Mesodermal cell (in vitro differentiated cells): ENCODE results near the gene ZNHIT6.
A peak's percentile ranks its signal among the peaks of the same experiment; 100 is the strongest.

ENCODE experiments used
- H3K27ac ChIP-seq: 2 replicates; pipeline ENCODE4 v1.7.0; 2013; ENCODE audit warnings: mild to moderate bottlenecking, low read depth, low read length, moderate library complexity; ENCODE audit not compliant: severe bottlenecking
- H3K36me3 ChIP-seq: 2 replicates; pipeline ENCODE4 v1.7.1; 2013; ENCODE audit warnings: mild to moderate bottlenecking, low read length, moderate library complexity; ENCODE audit not compliant: control insufficient read depth, insufficient read depth
- H3K4me1 ChIP-seq: one replicate; pipeline ENCODE4 v1.7.1; 2013; ENCODE audit warnings: mild to moderate bottlenecking, low read length; ENCODE audit not compliant: insufficient read depth, control insufficient read depth, poor library complexity, severe bottlenecking
- H3K4me3 ChIP-seq: 2 replicates; pipeline ENCODE4 v1.7.0; 2013; ENCODE audit warnings: low read length, control low read depth, mild to moderate bottlenecking; ENCODE audit not compliant: insufficient read depth, poor library complexity, severe bottlenecking; ENCODE audit errors: extremely low read depth
- H3K9me3 ChIP-seq: 2 replicates; pipeline ENCODE4 v1.7.1; 2013; ENCODE audit warnings: mild to moderate bottlenecking, low read length, moderate library complexity; ENCODE audit not compliant: control insufficient read depth
- WGBS, 2 experiments: methylation state at CpG; one replicate each; pipeline ENCODE4 v1.1.5; 2013; ENCODE audit warnings: missing lambda C conversion rate in 2 of 2; ENCODE audit not compliant: insufficient coverage in 2 of 2; 5-methylcytosine and 5-hydroxymethylcytosine counted together

ZNHIT6 gene

GRCh38 chr1:85705940-85706339 lies 2.3 kb downstream of the ZNHIT6 start:
- Histone ChIP-seq H3K4me3 (no peak overlapping the region), H3K36me3 (peaks cover 41% of the 10 kb centered on the region), H3K4me1 (peaks cover 3% of the 10 kb centered on the region), H3K9me3 (no peaks in the 10 kb centered on the region), H3K27ac (no peak overlapping the region)
- 100% methylated on average over 1 of the region's 3 CpGs for WGBS, 2 experiments

GRCh38 chr1:85700422-85700821 lies 7.8 kb downstream of the ZNHIT6 start:
- H3K4me1 ChIP-seq: no peaks in the 10 kb centered on the region

DNA sequence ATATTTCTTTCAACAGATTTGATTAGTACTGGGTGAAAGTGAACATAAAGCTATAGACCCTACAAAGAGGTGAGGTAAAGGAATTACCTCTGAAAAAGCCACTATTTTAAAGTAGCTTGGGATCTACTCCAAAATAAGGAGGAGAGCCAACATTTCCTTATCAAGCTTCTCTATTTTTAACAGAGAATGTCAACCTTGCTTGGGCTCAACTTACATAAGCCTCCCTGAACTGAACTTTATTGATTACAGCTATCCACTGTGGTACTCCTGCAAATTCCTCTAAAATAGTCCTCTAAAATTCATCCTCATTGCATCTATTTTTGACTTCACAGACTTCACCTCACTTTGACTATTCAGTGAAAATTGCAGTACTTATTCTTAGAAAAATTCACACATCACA lies 10.3 kb downstream of the ZNHIT6 start:
- Histone ChIP-seq H3K9me3 (no peaks in the 10 kb centered on the region), H3K36me3 (peaks cover 29% of the 10 kb centered on the region), H3K4me1 (no peaks in the 10 kb centered on the region), H3K27ac (no peak overlapping the region), H3K4me3 (no peak overlapping the region)

More at GRCh38 chr1:85700422-85700821, 7.8 kb downstream of the ZNHIT6 start:
- Histone ChIP-seq H3K27ac (no peak overlapping the region), H3K9me3 (no peaks in the 10 kb centered on the region), H3K4me3 (no peak overlapping the region), H3K36me3 (peaks cover 42% of the 10 kb centered on the region)
- 86% methylated on average over 1 of the region's 4 CpGs for WGBS, 2 experiments

DNA sequence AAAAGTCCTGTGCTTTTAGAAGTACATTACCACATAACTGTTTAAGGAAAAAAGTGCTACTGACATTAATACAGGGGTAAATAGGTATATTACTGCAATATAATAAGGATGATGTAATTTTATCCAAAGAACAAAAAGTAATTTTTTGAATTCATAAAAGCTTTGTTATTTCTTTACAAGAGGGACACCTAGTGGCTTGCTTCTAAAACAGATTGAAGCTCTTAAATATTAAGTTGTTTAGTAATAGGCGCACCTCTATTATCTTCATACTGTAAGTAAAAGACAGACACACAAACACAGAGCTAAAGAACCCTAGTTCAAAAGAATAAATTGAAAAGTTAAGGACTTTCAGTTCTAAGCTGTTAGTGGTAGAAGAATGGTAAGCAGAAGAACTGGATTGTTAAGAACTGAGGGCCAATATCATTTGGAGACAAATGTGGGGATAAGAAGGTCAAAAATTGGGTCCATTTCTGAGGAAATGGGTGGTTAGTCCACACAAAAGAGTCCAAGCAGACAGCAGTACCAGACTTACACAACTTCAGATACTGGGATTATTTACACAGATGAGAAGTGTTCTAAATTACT lies 15.4 kb downstream of the ZNHIT6 start:
- WGBS, 2 experiments: no CpG with 5 or more reads among the region's 1 CpG
- peaks cover 21% of the 10 kb centered on the region for H3K36me3 ChIP-seq
- no peak overlapping the region for H3K4me3 ChIP-seq
- no peaks in the 10 kb centered on the region for H3K4me1 ChIP-seq
- H3K9me3 ChIP-seq: no peaks in the 10 kb centered on the region
- H3K27ac ChIP-seq: no peak overlapping the region

DNA sequence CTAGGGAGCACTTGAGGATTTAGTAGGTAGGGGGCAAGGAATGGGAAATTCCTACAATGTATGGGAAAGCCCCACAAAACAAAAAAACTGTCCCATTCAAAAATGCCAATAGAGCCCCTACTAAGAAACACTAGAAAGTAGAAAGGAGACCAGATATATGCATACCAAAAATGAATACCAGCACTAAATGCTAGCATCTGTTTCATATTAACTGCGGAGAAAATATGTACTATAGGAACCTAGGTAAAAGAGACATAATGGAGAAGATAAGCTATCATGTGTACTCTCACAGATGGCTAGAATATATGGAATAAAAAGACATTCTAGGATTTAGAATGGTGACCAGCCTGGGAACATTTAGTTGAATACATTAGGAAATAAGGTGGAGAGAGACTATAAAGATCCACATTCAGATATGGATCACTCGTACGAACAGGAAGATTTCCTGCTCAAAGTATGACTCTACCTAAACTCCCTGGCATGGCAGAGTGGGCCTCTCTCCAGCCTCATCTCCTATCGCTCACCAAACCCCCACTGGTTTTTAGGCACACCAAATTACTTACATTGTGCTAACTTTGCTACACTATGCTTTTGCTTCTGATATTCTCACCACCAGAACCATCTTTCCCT lies 18.3 kb downstream of the ZNHIT6 start:
- H3K4me3 ChIP-seq: no peak overlapping the region
- H3K27ac ChIP-seq: no peak overlapping the region
- no peaks in the 10 kb centered on the region for H3K9me3 ChIP-seq
- peaks cover 33% of the 10 kb centered on the region for H3K36me3 ChIP-seq
- H3K4me1 ChIP-seq: no peaks in the 10 kb centered on the region
- whole genome bisulfite sequencing, 2 experiments: 98 to 100% methylated on average over 3 to 4 of the region's 4 CpGs

DNA sequence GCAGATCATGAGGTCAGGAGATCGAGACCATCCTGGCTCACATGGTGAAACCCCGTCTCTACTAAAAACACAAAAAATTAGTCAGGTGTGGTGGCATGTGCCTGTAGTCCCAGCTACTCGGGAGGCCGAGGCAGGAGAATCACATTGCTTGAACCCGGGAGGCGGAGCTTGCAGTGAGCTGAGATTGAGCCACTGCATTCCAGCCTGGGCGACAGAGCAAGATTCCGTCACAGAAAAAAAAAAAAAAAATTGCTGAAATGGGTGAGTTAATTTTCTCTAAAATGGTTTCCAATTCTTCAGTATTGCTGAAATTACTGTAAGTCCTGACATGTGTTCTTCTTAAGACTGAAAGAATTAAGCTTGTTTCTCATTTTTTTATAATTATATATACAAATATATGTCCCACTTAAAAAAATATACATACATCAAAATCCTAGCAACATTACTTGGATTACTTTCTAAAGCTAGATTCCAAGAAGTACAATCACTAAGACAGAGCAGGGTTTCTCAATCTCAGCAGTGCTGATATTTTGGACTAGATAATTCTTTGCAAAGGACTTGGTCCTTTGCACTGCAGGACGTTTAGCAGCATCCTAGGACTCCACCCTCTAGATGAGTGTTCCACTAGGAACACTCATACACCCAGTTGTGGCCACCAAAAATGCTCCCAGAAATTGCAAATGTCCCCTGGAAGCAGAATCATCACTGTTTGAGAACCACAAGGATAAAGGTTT lies 24.8 kb downstream of the ZNHIT6 start:
- Histone ChIP-seq H3K27ac (no peak overlapping the region), H3K36me3 (peaks cover 26% of the 10 kb centered on the region), H3K4me1 (no peaks in the 10 kb centered on the region), H3K9me3 (no peaks in the 10 kb centered on the region), H3K4me3 (no peak overlapping the region)
- WGBS, 2 experiments: 99 to 100% methylated on average over 7 to 9 of the region's 9 CpGs

GRCh38 chr1:85681087-85681486 lies 27.1 kb downstream of the ZNHIT6 start:
- Histone ChIP-seq H3K4me1 (no peaks in the 10 kb centered on the region), H3K4me3 (no peak overlapping the region), H3K36me3 (peaks cover 22% of the 10 kb centered on the region), H3K9me3 (no peaks in the 10 kb centered on the region), H3K27ac (peak overlapping the region; percentile 25)
- WGBS, 2 experiments: 89 to 96% methylated on average over 2 of the region's 2 CpGs

DNA sequence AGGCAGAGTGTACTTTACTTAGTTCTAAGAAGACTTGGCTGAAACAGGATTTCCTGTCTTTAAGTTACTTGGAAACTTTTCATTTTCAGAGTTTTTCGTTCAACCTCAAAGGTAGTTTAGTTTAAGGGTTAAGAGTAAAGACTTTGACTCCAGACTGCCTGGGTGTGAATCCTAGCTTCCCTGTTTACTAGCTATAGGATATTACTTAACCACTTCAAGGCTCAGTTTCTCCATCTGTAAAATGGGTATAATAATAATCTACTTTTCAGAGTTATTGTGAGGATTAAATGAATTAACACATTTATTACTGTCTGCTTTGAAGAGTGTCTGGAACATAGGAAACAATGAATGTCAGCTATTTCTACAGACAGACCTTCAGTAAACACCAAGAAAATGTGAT lies 30.0 kb downstream of the ZNHIT6 start:
- Histone ChIP-seq H3K4me3 (no peak overlapping the region), H3K27ac (no peak overlapping the region), H3K36me3 (peaks cover 26% of the 10 kb centered on the region), H3K4me1 (no peaks in the 10 kb centered on the region), H3K9me3 (no peaks in the 10 kb centered on the region)
- WGBS, 2 experiments: 100% methylated on average over 1 of the region's 1 CpG

DNA sequence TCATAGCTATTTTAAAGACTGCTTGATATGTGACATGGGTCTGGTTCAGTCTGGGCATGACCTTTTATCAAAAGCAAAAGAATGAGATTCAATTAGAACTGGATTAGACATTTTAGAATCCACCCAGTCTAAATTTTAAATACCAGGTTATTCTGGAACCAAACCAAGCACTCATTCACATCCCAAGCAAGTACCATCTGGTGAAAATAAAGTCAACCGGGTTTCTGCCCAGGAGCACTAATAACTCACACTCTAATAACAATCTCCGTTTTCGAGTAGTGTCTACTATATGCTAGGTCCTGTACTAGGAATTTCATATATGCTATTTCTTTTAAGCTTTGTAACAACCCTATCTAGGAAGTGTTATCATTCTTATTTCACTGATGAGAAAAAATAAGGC lies 30.6 kb downstream of the ZNHIT6 start:
- Histone ChIP-seq H3K36me3 (peaks cover 26% of the 10 kb centered on the region), H3K27ac (no peak overlapping the region), H3K4me1 (no peaks in the 10 kb centered on the region), H3K9me3 (no peaks in the 10 kb centered on the region), H3K4me3 (no peak overlapping the region)
- WGBS, 2 experiments: no CpG with 5 or more reads among the region's 3 CpGs

DNA sequence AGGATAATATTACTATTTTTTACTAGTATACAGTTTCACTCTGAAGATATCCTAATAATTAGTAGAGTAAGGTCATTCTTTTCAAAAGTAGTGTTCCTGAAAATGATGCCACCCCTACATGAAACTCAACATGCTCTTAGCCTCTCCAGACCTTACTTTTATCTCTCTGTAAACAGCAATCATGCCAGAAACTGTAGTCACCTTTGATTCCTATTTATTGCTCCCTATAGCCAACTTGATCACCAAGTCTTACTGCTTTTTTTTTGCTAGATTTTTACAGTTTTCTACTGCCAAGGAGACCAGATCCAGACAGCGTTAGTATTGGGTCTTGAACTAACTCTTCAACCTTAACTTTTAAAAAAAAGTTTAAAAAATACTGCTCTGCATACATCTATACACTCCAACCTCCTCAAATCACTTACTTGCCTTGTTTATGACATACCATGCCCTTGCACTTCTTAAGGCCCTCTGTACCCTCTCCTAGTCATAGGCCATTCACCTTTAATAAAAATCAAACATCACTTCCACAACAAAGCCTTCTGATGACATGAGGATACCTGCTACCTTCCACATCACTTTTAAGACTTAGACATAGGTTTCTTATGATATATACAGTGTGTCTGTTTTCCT lies 36.1 kb downstream of the ZNHIT6 start:
- H3K4me1 ChIP-seq: no peaks in the 10 kb centered on the region
- WGBS, 2 experiments: 82 to 100% methylated on average over 1 of the region's 1 CpG
- no peak overlapping the region for H3K27ac ChIP-seq
- peaks cover 25% of the 10 kb centered on the region for H3K36me3 ChIP-seq
- H3K9me3 ChIP-seq: no peaks in the 10 kb centered on the region
- no peak overlapping the region for H3K4me3 ChIP-seq
